Adipocyte (in vitro differentiated cells): Measurements from ENCODE around the gene ATXN7L1.
A peak's percentile ranks its signal among the peaks of the same experiment; 100 is the strongest.

Source experiments
- DNase-seq: peaks from one replicate; pipeline ENCODE4 v3.0.0-alpha.2; 2015; ENCODE audit warnings: low read depth
- H3K27me3 ChIP-seq: replicated peaks from 2 replicates; pipeline ENCODE4 v1.7.0; 2013; ENCODE audit warnings: mild to moderate bottlenecking, low read length, moderate library complexity; ENCODE audit not compliant: control insufficient read depth, insufficient read depth
- H3K36me3 ChIP-seq: 2 replicates; pipeline ENCODE4 v1.7.0; 2013; ENCODE audit warnings: low read length, mild to moderate bottlenecking, moderate library complexity; ENCODE audit not compliant: control insufficient read depth, insufficient read depth, severe bottlenecking
- H3K4me1 ChIP-seq: 2 replicates; pipeline ENCODE4 v1.7.0; 2013; ENCODE audit warnings: mild to moderate bottlenecking, low read length, moderate library complexity; ENCODE audit not compliant: control insufficient read depth, insufficient read depth
- H3K4me3 ChIP-seq: 2 replicates; pipeline ENCODE4 v1.7.0; 2013; ENCODE audit warnings: mild to moderate bottlenecking, low read length, moderate library complexity
- H3K9ac ChIP-seq: 2 replicates; pipeline ENCODE4 v1.7.0; 2013; ENCODE audit warnings: mild to moderate bottlenecking, low read length, moderate library complexity
- H3K9me3 ChIP-seq: 2 replicates; pipeline ENCODE4 v1.7.0; 2013; ENCODE audit warnings: mild to moderate bottlenecking, low read length, moderate library complexity; ENCODE audit not compliant: control insufficient read depth

Gene ATXN7L1

DNA sequence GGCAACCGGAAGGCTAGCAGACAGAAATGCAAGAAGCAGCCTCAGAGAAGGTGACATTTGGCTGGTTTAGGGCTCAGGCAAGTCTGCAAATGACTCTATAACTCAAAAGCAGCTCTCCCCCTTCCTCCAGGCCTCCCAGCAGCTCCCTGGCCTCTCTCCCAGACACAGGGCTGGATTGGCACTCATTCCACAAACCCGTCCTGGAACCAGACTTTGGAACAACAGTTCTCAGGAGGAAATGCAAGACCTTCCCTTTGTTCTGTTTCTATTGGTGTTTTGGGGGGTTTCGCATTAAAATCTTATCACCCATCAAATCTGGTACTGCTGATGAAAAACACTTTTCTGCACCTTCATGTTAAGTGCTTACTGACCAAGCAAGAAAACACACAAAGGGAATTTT, 254.8 kb downstream of the ATXN7L1 start:
- peaks cover 37% of the 10 kb centered on the region for H3K36me3 ChIP-seq
- H3K9ac ChIP-seq, result peak overlapping the region; percentile 1
- no peaks in the 10 kb centered on the region for H3K27me3 ChIP-seq
- H3K4me1 ChIP-seq, result peaks cover 12% of the 10 kb centered on the region
- peak; percentile 77 for DNase-seq
- H3K4me3 ChIP-seq, result no peak overlapping the region
- H3K9me3 ChIP-seq, result no peaks in the 10 kb centered on the region

DNA sequence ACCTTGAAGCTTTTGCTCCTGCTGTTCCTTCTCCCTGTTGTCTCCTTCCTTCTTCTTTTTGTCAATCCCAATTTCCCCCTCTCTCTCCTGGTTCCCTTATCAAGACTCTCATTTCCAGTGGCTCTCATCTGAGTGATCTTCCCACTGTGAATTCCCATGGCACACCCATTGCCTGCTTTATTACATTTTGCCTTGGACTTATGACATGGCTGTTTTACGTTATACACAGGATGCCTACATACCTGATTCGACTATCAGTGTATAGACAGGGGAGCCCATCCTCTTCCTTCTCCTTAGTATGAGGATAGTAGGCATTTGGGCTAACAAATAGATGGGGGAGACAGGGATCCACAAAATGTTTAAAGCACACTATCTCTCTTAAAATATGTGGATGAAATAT, 255.2 kb downstream of the ATXN7L1 start:
- no peaks in the 10 kb centered on the region for H3K9me3 ChIP-seq
- no peaks in the 10 kb centered on the region for H3K27me3 ChIP-seq
- DNase-seq, result no peak
- H3K4me1 ChIP-seq, result peaks cover 12% of the 10 kb centered on the region
- no peak overlapping the region for H3K9ac ChIP-seq
- peaks cover 36% of the 10 kb centered on the region for H3K36me3 ChIP-seq
- no peak overlapping the region for H3K4me3 ChIP-seq

GRCh38 chr7:105619590-105619989, 256.8 kb downstream of the ATXN7L1 start:
- Histone ChIP-seq H3K27me3 (no peaks in the 10 kb centered on the region), H3K4me1 (peaks cover 12% of the 10 kb centered on the region), H3K36me3 (peaks cover 42% of the 10 kb centered on the region), H3K9me3 (no peaks in the 10 kb centered on the region), H3K9ac (no peak overlapping the region), H3K4me3 (no peak overlapping the region)
- no peak for DNase-seq

GRCh38 chr7:105618016-105618296, 258.4 kb downstream of the ATXN7L1 start:
- H3K27me3 ChIP-seq, result no peaks in the 10 kb centered on the region
- H3K9ac ChIP-seq, result no peak overlapping the region
- no peaks in the 10 kb centered on the region for H3K9me3 ChIP-seq
- H3K4me3 ChIP-seq, result no peak overlapping the region
- no peak for DNase-seq
- H3K4me1 ChIP-seq, result peaks cover 12% of the 10 kb centered on the region
- H3K36me3 ChIP-seq, result peaks cover 49% of the 10 kb centered on the region

DNA sequence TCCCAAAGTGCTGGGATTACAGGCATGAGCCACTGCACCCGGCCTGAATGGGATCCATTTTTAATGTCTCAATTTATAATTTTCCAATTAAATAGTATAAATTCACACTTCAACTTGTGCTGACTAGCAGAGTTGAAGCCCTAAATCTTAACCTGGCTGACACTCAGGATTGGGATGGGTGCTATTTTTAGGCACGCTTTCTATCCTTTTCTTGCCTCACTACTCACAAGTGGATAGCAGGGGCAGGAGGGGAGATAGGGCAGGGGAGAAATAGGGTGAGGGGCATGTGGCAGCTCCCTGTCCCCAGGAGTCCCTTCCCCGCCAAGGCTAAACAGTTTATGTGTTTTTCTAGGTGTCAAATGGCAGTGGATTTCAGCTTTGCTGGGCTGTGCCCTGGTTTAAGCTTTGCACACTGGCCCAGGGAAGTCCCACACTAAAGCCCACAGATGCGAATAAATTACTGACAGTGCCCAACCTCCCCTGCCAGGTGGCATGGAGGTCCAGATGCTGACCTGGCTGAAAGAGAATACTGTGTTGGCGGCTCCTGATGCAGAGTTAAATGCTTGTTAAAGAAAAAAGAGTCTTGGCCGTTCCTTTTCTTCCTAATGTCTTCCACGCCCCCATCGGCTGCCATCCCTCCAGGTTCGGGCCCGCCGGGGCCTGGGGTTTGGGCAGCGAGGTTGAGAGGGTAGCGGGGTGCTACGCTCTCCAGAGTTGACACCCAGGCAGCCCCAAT, 259.0 kb downstream of the ATXN7L1 start:
- no peaks in the 10 kb centered on the region for H3K27me3 ChIP-seq
- no peak overlapping the region for H3K4me3 ChIP-seq
- H3K36me3 ChIP-seq, result peaks cover 49% of the 10 kb centered on the region
- H3K9me3 ChIP-seq, result no peaks in the 10 kb centered on the region
- peaks cover 12% of the 10 kb centered on the region for H3K4me1 ChIP-seq
- no peak overlapping the region for H3K9ac ChIP-seq
- no peak for DNase-seq

DNA sequence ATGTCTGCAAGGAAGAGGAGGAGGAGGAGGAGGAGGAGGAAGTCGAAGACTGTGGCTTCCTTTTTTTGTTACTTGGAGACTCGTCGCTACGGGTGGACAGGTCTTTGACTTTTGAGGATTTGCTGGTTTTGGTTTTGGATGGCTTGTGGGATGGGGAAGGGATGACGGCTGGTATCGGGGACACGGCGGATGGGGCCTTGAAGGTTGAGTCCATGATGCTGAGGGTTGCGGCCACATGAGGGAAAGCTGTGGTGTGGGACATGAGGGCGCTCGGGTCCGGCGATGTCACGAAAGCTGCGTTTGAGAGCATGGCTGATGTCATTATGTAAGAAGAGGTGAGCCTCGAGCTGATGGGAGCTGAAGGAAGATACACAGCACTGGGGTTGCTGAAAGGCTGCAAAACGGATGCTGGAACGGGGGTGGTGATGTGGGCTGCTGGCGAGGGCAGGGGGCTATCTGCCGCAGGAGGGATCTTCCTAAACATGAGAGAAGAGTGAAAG, 262.0 kb downstream of the ATXN7L1 start:
- H3K4me3 ChIP-seq, result no peak overlapping the region
- H3K4me1 ChIP-seq, result no peaks in the 10 kb centered on the region
- H3K27me3 ChIP-seq, result no peaks in the 10 kb centered on the region
- no peak overlapping the region for H3K9ac ChIP-seq
- H3K36me3 ChIP-seq, result peaks cover 48% of the 10 kb centered on the region
- no peak for DNase-seq
- no peaks in the 10 kb centered on the region for H3K9me3 ChIP-seq

- no peaks in the 10 kb centered on the region for H3K4me1 ChIP-seq
- H3K27me3 ChIP-seq, result no peaks in the 10 kb centered on the region
- H3K9me3 ChIP-seq, result no peaks in the 10 kb centered on the region
- no peak overlapping the region for H3K9ac ChIP-seq
- no peak overlapping the region for H3K4me3 ChIP-seq
- DNase-seq, result no peak
- H3K36me3 ChIP-seq, result peaks cover 48% of the 10 kb centered on the region
Measured at GRCh38 chr7:105613611-105614330, 262.6 kb downstream of the ATXN7L1 start.

- no peaks in the 10 kb centered on the region for H3K4me1 ChIP-seq
- H3K9me3 ChIP-seq, result no peaks in the 10 kb centered on the region
- no peaks in the 10 kb centered on the region for H3K27me3 ChIP-seq
- H3K9ac ChIP-seq, result no peak overlapping the region
- no peak for DNase-seq
- no peak overlapping the region for H3K4me3 ChIP-seq
- H3K36me3 ChIP-seq, result peaks cover 45% of the 10 kb centered on the region
Measured at GRCh38 chr7:105612806-105613205, 263.6 kb downstream of the ATXN7L1 start.

GRCh38 chr7:105611856-105612775, 264.3 kb downstream of the ATXN7L1 start:
- no peak overlapping the region for H3K9ac ChIP-seq
- no peak overlapping the region for H3K4me3 ChIP-seq
- peaks cover 44% of the 10 kb centered on the region for H3K36me3 ChIP-seq
- DNase-seq, result no peak
- no peaks in the 10 kb centered on the region for H3K4me1 ChIP-seq
- no peaks in the 10 kb centered on the region for H3K27me3 ChIP-seq
- H3K9me3 ChIP-seq, result no peaks in the 10 kb centered on the region

- Histone ChIP-seq H3K4me1 (no peaks in the 10 kb centered on the region), H3K36me3 (peaks cover 35% of the 10 kb centered on the region), H3K27me3 (no peaks in the 10 kb centered on the region), H3K9me3 (no peaks in the 10 kb centered on the region), H3K9ac (no peak overlapping the region), H3K4me3 (no peak overlapping the region)
- no peak for DNase-seq
Measured at GRCh38 chr7:105610165-105610930, 266.1 kb downstream of the ATXN7L1 start.
